ENCODE results near the gene CYSLTR2.

CYSLTR2 gene, protein sequence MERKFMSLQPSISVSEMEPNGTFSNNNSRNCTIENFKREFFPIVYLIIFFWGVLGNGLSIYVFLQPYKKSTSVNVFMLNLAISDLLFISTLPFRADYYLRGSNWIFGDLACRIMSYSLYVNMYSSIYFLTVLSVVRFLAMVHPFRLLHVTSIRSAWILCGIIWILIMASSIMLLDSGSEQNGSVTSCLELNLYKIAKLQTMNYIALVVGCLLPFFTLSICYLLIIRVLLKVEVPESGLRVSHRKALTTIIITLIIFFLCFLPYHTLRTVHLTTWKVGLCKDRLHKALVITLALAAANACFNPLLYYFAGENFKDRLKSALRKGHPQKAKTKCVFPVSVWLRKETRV

DNA sequence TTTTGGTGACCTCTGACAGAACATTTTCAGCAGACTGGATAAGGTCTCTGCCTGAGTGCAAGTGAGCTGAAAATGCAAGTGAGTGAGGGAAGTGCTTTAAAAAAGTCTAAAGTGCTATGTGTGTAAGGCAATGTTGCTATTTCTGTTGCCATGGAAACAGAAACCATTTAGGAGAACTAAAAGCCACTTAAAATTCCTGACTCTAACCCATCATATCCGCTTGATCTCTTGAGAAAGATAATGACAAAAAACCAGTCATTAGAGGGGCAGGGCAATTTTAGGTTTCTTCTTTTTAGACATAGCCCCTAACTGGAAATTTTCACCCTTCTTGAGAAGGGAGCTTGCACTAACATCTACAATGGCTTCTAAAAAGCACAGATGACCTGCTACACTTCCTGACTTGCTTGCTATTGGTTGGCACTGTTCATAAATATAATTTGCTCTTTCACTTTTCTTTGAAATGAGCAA, at the start of gene CYSLTR2:
Gene CYSLTR2 (plus strand): TSS at position 458 of the 468 bp plus-strand sequence. CDS start 52,889 bp downstream, outside the sequence.
- DNase-seq = peak in 1 of 42 donors; percentile 20
- intact Hi-C loops (cut with DNase I) = no loop called here

DNA sequence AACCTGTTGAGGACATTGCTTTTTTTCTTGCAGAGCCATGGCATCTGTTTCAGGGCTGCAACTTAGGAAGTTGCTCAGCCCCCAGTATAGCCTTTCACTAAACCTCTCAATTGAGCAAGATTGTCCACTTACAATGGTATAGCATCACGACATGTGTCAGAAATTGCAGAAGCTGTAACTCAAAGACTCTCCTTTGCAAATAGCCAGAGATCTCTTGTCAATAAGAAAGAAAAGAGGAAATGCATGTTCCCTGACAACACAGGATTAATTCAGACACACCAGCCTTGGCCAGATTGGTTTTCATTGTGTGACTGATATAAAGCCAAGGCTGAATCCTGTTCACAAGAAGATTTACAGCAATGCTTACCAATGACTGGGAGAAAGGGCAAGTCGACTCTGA, 38.7 kb upstream of the CYSLTR2 start:
- intact Hi-C loops (cut with DNase I) = no loop called here
- DNase-seq = no peak

DNA sequence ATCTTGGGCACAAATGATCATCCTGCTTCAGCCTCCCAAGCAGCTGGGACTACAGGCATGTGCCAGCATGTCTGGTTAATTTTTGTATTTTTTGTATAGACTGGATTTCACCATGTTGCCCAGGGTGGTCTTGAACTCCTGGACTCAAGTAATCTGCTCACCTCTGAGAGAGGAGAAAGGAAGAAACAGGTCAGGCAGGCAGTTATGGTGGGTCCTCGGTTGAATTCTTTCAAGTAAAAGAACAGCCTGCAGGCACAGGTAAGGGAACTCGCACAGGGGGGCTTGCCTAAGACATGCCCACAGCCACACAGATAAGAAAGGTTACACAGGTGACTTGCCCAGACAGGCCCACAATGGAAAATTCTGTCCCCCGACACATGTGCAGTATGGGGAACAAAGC, 34.8 kb upstream of the CYSLTR2 start:
- DNase-seq = no peak
- intact Hi-C loops (cut with DNase I) = no loop called here

DNA sequence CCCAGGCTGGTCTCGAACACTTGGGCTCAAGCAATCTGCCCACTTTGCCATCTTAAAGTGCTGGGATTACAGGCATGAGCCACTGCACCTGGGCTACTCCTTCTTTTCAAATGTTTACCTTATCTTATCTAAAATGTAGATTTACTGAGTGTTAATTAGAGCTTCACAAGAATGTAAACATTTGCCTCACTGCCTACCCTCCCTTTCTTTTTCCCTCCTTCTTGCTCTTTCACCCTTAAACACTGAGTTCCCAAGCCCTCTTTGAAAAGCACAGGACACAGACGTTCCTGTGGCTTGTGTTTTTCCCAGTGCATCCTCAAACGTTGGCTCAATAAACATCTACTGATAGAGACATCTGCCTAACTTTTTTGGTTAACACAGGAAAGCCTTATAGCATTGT, 32.7 kb upstream of the CYSLTR2 start:
- no peak for DNase-seq
- intact Hi-C loops (cut with DNase I) = no loop called here

DNA sequence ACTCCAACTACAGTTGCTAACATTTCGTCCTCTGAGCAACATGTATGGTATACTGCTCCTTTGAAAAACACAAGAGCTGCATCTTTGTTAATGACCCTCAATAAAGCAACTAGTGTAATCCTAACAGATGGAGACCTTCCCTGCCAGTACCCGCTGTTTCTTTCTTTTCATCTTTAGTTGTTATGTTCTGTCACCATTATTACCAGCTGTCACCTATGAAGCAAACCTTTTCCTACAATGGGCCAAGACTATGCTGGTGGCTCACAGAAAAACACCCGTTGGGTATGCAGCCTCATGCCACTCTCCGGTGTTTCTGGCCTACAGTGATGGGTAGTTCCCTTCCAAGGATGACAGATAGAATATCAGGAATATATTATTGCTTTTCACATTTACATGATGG, 29.7 kb upstream of the CYSLTR2 start:
- no peak for DNase-seq
- intact Hi-C loops (cut with DNase I) = no loop called here

DNA sequence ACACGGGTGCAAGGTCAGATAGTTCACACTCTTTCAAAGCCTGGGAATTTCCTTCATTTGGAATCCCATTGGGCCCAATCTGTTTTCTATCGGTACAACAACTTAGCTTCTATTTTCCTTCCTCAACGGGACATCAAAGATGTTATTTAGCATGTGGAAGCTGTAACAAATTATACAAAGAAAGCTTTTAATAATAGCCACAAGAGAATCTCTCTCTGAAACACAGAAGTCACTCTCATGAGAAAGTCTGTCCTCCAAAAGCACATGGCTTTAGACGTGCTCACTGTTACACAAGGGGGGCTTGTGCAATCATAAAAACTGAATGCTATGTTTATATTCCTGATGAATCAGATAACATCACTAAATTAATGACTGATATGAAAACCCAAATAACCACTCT, 28.9 kb upstream of the CYSLTR2 start:
- intact Hi-C loops (cut with DNase I) = no loop called here
- no peak for DNase-seq

DNA sequence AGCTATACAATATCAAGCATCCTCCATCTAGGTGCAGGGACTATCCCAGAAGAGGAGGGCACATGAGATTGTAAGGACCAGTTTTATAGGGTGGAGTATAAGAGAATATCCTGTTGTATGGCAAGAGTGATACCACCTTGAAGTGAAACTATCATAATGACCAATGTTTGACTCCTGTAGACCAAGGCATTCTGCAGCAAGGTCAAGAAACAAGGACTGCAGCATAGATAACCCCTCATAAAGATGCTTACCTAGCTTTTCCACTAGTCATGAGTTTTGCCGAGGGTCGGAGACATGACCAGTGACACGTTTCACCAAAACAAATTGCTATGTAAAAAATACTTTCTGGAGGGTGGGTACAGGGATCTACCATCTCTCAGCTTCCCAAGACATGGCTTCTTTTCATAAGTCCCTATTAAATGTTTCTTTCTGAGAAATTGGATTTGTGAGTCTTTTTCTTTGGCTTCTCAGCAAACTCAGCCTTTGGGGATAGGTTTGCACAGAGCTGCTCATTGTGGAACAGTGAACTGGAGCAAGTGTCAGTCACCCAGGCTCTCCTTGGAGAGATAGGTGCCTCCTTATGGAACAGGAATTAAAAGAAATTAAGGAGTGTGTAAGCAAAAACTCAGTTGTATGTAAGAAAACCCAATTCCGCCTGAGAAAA, 28.2 kb upstream of the CYSLTR2 start:
- DNase-seq = no peak
- intact Hi-C loops (cut with DNase I) = no loop called here

DNA sequence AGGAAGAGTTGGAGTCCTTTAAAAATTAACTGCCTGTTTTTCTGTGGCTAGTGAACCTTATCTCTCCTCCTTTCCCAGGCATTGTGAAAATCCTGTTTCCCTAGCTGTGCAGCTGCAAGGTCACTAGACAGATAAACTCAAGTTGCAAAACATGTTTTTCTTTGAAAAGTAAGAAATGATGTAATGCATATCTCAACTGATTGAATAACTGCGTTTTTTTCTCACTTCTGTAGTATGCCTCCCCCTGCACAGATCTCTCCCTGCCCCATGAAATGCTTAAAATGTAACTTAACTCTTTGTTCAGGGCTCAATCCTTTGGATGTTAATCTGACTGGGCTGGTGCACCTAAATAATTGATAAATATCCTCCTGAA, 27.7 kb upstream of the CYSLTR2 start:
- no peak for DNase-seq
- intact Hi-C loops (cut with DNase I) = no loop called here

DNA sequence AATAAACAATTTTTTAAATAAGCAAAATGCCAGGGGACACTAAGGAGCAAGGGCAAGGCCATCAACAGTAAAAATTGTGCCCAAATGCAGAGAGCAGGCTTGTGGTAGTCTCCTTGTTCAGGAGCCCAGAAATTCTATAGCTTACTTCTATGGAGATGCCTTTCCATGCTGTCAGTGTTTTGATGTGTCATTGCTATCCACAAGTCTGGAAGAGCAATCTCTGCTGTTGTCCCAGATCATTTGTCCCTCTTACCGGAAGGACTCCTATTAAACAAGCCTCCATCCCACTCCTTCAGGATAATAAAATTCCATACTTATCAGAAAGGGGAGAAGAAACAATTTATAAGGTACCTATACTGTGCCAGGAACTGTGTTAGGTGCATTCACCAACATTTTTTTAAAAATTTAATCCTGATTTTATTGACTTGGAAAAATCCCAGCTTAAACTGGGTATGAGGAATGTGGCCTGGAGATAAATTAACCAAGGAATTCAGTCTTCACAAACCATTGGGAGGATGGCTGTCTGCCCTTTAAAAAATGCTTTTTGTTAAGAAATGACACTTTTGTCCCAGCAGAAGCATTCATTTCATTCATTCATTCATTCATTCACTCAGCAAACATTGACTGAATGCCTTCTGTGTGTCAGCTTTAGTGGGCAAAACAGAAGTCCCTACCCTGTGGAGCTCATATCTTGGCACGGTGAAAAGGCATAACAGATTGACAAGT, 26.8 kb upstream of the CYSLTR2 start:
- DNase-seq = no peak
- intact Hi-C loops (cut with DNase I) = no loop called here

DNA sequence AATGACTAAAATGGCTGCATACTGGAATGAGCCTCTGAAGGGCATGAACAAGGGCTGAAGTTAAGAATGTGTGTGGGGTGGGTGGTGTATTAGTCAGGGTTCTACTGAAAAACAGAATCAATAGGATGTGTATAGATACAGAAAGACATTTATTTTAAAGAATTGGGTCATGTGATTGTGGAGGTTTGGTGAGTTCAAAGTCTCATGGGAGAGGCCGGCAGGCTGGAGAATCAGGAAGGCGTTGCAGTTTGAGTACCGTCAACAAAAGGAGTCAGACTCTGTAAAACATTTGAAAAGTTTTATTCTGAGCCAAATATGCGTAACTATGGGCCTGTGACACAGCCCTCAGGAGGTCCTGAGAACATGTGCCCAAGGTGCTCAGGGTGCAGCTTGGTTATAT, 24.5 kb upstream of the CYSLTR2 start:
- DNase-seq = no peak
- intact Hi-C loops (cut with DNase I) = no loop called here

DNA sequence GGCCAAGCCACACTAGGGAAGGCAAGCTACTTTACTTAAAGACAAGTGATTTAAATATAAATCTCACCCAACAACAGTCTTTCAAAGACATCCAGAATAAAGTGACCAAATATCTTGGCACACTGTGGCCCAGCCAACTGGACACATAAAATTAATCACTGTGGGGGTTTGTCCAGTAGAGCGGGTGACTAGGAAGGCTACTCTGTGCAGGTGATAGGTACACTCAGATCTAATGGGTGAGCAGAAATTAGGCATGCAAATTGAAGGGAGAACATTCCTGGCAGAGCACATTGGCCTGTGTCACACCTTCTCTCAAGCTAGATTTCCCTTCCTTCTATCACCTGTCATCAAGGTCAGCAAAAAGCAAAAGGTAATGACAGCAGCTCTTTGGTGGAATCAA, 23.4 kb upstream of the CYSLTR2 start:
- intact Hi-C loops (cut with DNase I) = no loop called here
- no peak for DNase-seq

DNA sequence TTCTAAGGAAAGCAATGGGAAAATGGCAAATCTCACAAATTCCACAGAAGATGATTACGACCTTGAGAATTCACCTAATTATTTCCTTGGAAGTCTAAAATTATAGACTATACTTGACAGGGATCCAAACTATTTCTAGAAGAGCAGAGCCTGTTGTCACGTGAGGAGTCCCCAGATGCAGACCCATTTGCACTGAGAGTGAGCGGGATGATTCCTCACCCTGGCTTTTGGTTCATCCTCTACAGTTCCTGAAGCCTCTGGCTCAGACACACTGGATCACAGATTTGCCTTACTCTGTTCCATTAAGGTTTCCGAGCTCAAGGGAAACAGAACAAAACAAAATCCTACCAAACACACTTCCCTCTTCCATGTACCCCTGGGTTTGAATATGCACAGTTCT, 23.0 kb upstream of the CYSLTR2 start:
- no peak for DNase-seq
- intact Hi-C loops (cut with DNase I) = no loop called here

DNA sequence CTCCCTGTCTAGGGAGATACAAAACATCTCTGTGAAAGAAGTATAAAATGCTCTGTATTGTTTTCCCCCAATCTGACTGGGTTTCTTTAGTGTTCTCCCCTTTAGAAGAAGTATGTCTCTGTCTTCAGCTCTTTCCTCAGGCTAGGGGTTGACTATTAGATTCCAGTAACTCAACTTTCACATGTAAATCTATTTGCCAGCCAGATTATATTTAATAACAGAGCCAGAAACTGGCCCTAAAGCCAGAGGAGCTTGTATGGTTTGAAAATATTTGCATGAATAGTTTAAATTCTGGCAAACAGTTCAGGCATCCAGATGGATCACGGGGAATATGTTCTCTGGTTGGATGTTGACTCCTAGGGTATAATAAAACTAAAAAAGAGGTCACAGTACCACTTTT, 22.3 kb upstream of the CYSLTR2 start:
- intact Hi-C loops (cut with DNase I) = no loop called here
- DNase-seq = no peak

DNA sequence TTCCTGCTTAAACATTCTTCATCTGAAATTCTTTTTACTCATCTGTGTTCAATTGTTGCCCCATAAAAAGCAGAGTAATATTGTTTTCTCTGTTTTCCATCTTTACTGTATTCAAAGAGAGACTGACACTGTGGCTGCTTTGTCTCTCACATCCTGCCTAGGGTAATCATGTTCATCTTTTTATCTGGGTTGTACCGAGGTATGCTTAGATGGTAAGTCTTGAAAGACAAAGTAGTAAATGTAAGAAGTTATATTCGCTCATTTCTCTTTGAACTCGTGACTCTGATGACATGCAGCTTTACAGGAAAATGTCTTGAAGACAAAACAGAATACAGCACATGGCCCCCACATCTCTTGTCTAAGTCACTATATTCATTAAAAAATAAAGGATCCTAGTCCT, 20.0 kb upstream of the CYSLTR2 start:
- intact Hi-C loops (cut with DNase I) = no loop called here
- no peak for DNase-seq

DNA sequence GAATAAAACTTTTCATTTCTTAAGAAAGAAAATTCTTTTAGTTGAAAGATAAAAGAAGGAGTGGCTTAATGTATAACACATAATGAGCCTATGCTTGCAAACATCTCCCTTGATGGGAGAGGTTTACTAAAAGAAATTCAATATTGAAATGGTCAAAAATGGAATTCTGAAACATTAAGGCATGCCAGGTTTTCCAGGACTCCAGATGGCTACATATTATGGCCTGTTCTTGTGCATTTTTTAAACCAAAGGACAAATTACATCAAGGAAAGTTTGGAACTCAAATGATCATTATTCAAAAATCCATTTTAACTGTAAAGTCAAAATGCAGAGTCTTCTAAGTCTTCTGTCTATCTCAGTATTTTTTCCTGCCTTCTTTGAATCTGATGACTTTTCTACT, 19.1 kb upstream of the CYSLTR2 start:
- DNase-seq = no peak
- intact Hi-C loops (cut with DNase I) = no loop called here

DNA sequence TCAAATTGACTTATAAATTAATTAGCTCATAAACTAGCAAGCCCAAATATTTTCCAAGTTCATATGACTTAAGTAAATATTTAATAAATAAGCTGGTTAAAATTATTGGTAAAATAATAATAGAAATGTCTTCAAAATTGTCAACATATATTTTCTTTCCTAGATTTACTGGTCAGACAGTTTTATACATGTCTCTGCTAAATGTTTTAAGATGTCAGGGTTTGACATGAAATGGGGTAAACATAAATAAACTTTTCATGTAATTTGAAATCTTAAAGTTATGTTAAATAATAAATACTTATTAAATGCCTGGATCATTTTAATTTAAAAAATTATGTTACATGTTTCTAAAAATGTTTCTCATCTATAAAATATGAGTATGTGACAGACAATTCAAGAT, 18.3 kb upstream of the CYSLTR2 start:
- intact Hi-C loops (cut with DNase I) = no loop called here
- no peak for DNase-seq

DNA sequence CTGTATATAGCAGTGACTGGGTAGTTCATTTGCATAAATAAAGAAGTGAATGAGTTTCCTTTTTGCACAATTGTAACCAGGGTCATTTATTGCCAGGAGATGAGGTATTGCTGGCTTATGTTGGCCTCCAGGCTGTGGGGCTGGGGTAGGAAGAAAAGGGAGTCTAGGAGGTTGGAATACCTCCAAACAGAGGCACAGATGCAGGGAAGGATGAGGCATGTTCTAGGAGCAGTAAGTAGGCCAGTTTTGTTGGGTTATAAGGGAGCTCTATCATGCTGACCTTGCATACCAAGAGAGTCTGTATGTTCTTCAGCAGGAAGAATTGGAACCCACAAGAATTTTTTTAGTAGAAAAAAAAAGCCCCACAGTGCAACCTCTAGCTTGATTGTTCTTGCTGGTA, 17.2 kb upstream of the CYSLTR2 start:
- no peak for DNase-seq
- intact Hi-C loops (cut with DNase I) = no loop called here

DNA sequence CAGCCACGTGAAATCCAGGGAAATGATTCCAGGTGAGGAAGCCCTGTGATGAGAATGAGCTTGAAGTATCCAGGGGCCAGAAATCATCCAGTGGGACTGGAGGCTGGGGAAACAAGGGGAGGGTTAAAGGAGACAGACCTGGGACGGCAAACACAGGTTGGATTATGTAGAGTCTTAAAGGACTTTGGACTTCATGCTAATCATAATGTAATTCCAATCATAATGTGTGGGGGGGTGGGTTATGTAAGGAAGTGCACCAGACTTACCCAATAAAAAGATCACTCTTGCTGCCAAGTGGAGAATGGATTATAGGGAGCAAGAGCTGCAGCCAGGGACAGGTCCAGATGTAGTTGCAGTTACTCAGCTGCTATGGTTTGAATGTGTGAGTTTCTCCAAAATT, 16.1 kb upstream of the CYSLTR2 start:
- intact Hi-C loops (cut with DNase I) = no loop called here
- DNase-seq = no peak

DNA sequence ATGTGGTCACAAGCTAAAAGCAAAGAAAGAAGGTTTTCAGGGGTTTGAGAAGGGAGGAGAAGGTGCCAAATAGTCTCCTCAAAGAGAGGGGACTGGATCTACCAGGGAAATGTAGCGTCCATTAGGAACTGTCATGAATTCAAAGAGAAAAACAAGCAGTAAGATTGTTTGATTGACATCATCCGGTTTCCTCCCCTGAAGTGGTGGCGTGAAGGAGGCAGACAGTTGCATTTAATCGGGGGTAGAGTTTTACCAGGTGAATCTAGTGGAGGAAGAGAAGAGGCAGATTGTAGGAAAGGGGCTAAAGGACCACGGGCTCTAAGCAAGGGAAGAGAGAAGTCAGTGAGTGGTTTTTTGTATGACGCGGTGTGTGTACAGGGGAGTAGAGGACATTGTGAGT, 13.0 kb upstream of the CYSLTR2 start:
- no peak for DNase-seq
- intact Hi-C loops (cut with DNase I) = no loop called here

DNA sequence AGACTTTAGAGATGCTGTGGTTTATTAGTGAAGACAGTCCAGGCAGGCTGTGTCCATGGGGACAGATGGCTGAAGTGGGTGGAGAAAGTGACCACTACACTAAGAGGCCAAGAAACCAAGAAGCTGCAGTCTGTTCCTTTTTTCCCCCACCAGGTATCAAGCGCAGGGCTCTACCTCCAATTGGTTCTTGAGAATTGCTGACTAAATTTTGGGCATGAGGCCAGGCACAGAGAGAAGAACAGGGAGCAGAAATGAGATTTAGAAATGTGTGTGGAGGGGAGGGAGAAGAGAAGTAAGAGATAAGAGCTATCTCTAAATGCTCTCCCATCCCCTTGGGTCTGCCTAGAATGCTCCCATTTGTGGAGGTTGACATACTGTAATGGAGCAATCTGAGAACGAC, 12.3 kb upstream of the CYSLTR2 start:
- intact Hi-C loops (cut with DNase I) = no loop called here
- no peak for DNase-seq

DNA sequence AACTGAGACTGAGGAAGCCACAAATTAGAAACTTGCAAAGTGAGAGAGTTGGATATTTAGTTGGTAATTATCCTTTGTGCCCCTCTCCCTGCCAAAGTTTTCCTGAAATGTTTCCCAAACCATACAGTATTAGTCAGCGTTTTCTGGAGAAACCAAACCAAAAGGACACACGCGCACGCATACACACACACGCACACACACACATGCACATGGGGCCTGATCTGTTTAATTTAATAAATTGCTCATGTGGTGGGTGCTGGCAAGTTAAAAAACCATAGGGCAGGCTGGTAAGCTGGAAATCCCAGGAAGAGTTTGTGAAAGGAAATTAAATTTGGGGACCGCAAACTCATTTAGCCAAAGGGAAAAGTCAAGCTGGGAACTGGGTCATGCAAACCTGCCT, 11.7 kb upstream of the CYSLTR2 start:
- DNase-seq = no peak
- intact Hi-C loops (cut with DNase I) = no loop called here

Measured in head of caudate nucleus (tissue), 42 donors.